IMR-90 (cell line): ENCODE measurements around the gene SYNM.

Experiments used
- BHLHE40 ChIP-seq: fragments of 150-350 bp; IDR thresholded peaks from 2 replicates; pipeline ENCODE4 v1.6.1; 2016; ENCODE audit warnings: mild to moderate bottlenecking, low read depth, low read length
- CHD1 ChIP-seq: IDR thresholded peaks from 2 replicates; pipeline ENCODE4 v1.6.1; 2012; ENCODE audit warnings: low read depth, low read length, improper control_type of control experiment
- CTCF ChIP-seq: conservative IDR thresholded peaks from 2 replicates; pipeline ENCODE4 v1.5.1; 2012; ENCODE audit warnings: mild to moderate bottlenecking, low read depth, low read length, improper control_type of control experiment
- MAFK ChIP-seq: IDR thresholded peaks from 2 replicates; pipeline ENCODE4 v1.6.1; 2012; ENCODE audit warnings: low read depth, low read length, improper control_type of control experiment
- MAZ ChIP-seq: IDR thresholded peaks from 2 replicates; pipeline ENCODE4 v1.6.1; 2012; ENCODE audit warnings: low read depth, mild to moderate bottlenecking, low read length, improper control_type of control experiment, moderate library complexity, borderline replicate concordance
- POLR2A ChIP-seq: IDR thresholded peaks from 2 replicates; pipeline ENCODE4 v1.6.1; 2012; ENCODE audit warnings: mild to moderate bottlenecking, low read depth, low read length
- RCOR1 ChIP-seq: IDR thresholded peaks from 2 replicates; pipeline ENCODE4 v1.6.1; 2012; ENCODE audit warnings: mild to moderate bottlenecking, low read length, improper control_type of control experiment; ENCODE audit not compliant: insufficient replicate concordance
- USF2 ChIP-seq: fragments of 150-350 bp; IDR thresholded peaks from 2 replicates; pipeline ENCODE4 v1.6.1; 2017; ENCODE audit warnings: mild to moderate bottlenecking, antibody characterized with exemption, low read length, low read depth

DNA sequence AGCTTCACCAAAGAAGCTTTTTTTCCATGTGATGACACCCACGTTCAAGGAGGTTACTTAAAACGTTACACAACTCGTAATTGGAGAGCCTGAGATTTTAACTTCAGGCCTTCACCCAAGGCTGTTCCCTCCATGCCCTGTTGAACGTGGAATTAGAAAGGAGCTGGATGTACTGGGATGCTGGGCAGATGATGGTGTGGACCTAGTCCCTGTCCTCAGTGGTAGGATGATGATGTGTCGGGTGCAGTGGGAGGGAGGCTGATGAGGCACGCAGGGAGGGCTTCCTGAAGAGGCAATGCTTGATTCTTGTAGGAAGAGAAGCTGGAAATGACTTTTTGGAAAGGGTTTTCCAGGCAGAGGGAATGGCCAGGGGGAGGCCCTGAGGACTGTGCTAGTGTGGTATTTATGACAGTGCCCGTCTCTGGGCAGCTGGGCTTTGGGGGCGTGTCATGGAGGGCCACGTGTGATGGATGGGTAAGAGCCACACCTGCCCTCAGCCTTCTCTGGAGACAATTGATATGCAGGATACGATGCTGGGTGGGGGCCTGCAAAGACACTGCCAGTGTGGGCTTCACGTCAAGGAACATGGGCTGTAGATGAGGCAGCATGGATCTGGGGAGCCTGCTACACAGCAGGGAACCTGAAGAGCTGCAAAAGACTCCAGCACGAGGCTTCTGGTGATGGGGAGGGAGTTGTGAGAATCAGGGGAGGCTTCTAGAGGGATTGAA lies 15.3 kb downstream of the SYNM start:
- no peak for TF ChIP-seq MAZ
- no peak for TF ChIP-seq POLR2A
- no peak for TF ChIP-seq MAFK
- no peak for TF ChIP-seq CTCF
- no peak for TF ChIP-seq BHLHE40
- TF ChIP-seq CHD1: no peak
- no peak for TF ChIP-seq RCOR1
- TF ChIP-seq USF2: no peak
